GM18507 (cell line): Measurements from ENCODE around the gene UPK3BL1.
A peak's percentile ranks its signal among the peaks of the same experiment; 100 is the strongest.
"Not testable (repeated sequence)": the region's sequence is repeated elsewhere in the genome, so short reads cannot be mapped to it uniquely, and the experiment has no call there.

Experiments used
- DNase-seq: peaks from one replicate; pipeline ENCODE4 v3.0.0; 2011; ENCODE audit warnings: low read depth; ENCODE audit not compliant: insufficient read length; ENCODE audit errors: extremely low spot score
- FAIRE-seq: peaks from 2 replicates; lab custom pipeline; 2011; peaks lifted over from hg19 to GRCh38; lab: Jason Lieb, UNC

UPK3BL1 gene, protein sequence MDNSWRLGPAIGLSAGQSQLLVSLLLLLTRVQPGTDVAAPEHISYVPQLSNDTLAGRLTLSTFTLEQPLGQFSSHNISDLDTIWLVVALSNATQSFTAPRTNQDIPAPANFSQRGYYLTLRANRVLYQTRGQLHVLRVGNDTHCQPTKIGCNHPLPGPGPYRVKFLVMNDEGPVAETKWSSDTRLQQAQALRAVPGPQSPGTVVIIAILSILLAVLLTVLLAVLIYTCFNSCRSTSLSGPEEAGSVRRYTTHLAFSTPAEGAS

GRCh38 chr7:102642691-102643090, at the start of gene UPK3BL1:
UPK3BL1 (minus strand) TSS chr7:102642791; CDS start chr7:102642741, 50 bp downstream.
- DNase-seq, FAIRE-seq: not testable (repeated sequence)

- not testable (repeated sequence) for DNase-seq, FAIRE-seq
Observed at GRCh38 chr7:102690602-102691001, 48.0 kb upstream of the UPK3BL1 start.

GRCh38 chr7:102689436-102690282, 47.1 kb upstream of the UPK3BL1 start:
- FAIRE-seq, DNase-seq: not testable (repeated sequence)

DNA sequence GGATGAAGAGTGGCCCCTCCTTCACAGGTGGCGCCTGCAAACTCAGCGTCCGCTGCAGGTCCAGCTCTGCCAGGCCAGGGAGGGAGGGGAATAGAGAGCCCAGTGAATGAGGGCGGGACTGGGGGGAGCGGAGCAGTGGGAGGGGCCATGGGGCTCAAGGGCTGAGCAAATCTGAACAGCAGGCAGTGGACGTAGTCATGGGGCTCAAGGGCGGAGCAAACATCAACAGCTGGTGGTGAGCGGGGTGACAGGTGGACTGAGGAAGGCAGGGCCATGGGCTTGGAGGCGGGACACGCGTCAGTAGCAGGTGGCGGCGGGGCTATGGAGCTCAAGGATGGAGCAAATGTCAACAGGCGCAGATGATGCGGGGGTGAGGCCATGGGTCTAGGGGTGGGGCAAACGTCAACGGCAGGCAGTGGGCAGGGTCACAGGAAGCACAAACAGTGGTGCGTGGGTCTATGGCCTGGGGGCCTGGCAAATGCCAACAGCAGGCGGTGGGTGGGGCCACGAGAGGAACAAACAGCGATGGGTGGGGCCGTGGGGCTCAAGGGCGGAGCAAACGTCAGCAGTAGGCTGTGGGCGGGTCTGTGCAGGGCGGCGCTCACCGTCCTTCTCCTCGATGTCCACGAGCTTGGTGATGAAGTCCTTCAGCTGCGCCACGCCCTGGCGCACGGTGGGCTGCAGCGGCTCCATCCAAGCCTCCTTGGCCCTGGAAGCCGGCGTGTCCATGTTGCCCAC, 45.9 kb upstream of the UPK3BL1 start:
- DNase-seq, FAIRE-seq: not testable (repeated sequence)

DNA sequence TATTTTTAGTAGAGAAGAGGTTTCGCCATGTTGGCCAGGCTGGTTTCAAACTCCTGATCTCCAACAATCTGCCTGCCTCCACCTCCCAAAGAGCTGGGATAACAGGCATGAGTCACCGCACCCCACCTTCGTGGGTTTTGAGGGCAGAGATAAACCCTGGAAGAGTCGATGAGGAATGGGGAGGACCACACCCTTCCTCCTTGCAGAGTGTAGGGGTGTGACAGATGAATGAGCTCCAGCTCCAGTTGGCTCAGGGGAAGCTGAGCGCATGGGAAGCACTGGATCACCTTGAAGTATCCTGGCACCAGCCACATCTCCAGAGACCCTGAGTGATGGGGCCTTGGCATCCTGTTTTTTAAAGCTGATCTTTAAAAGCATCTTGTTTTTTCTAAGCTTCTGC, 40.0 kb upstream of the UPK3BL1 start:
- not testable (repeated sequence) for DNase-seq, FAIRE-seq

GRCh38 chr7:102680780-102681179, 38.2 kb upstream of the UPK3BL1 start:
- FAIRE-seq, DNase-seq: not testable (repeated sequence)

GRCh38 chr7:102675545-102675944, 33.0 kb upstream of the UPK3BL1 start:
- DNase-seq, FAIRE-seq: not testable (repeated sequence)

DNA sequence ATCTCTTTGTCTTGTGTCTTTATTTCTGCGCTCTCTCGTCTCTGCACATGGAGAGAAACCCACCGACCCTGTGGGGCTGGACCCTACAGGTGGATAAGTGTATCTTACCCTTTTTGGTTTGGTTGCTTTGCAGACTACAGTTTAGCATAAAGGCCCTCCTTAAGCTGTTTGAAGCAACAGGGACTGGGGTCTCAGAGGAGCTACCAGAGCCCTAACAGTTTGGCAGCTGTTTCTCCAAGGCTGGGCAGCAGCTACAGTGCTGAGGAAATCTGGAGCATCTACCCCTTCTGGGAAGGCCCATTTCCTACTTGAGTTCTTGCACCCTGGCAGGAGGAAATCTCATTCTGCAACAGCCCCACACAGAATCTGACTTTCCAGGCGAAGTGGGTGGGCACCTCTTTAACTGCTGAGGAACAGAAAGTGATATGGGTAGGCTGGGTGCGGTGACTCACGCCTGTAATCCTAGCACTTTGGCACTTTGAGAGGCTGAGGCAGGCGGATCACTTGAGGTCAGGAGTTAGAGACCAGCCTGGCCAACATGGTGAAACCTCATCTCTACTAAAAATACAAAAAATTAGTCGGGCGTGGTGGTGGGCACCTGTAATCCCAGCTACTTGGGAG, 31.0 kb upstream of the UPK3BL1 start:
- DNase-seq, FAIRE-seq: not testable (repeated sequence)

- not testable (repeated sequence) for FAIRE-seq, DNase-seq
Observed at GRCh38 chr7:102671956-102672307, 29.3 kb upstream of the UPK3BL1 start.

DNA sequence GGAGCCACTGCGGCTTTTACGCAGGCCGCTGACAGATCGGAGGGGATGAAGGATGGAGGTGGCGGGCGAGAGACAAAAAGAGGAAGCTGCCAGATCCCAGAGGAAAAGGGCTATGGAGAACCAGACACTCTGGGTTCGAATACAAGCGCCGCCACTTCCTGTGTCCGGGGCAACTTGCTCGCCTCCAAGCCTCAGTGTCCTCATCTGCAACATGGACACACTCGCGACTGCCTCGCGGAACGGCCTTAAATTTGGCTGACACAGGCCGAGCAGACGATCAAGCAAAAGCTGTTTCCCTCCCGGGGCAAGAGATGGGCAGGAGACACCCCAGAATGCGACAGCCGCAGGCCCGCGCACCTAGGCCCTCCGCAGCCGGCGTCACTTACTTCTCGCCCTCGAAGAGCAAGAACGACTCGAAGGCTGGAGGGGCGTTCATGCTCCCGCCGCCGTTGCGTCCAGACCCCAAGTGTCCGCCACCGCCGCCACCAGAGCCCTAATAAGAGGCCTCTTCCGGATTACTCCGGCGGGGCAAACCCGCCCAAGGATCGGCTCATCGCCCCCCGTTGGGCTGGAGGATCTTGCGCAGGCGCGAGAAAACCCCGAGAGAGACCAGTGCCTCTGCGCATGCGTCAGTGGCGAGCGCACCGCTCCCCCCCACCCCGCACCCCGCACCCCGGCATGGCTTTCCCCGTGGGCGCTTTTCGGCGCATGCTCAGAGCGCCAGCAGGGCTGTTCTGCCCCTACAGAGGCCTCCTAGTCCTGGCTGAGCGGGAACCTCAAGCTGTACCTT, 28.8 kb upstream of the UPK3BL1 start, which contains the start of gene POLR2J2:
POLR2J2 (minus strand) TSS at position 498 of the 790 bp plus-strand sequence; CDS start at position 436, 62 bp downstream.
- DNase-seq: peak; percentile 35
- not testable (repeated sequence) for FAIRE-seq

GRCh38 chr7:102667523-102667922, 24.9 kb upstream of the UPK3BL1 start:
- FAIRE-seq, DNase-seq: not testable (repeated sequence)

DNA sequence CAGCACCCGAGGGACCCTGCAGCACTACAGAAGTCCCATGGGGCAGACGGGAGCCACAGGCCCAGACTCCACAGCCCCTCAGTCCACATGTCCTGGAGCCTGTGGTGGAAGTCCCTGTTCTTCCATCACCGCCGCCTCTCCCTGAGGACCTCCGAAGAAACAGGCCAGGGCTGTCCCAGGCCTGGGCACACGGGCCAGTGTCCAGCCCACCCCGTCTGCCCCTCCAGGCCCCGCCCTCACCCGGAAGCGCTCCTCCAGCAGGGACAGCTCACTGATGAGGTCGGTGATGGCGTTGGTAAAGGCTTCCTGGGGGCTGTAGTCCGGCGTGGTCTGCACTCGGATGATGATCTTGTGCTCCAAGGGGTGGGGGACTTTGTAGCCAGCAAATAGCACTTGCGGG, 24.3 kb upstream of the UPK3BL1 start:
- not testable (repeated sequence) for FAIRE-seq, DNase-seq

DNA sequence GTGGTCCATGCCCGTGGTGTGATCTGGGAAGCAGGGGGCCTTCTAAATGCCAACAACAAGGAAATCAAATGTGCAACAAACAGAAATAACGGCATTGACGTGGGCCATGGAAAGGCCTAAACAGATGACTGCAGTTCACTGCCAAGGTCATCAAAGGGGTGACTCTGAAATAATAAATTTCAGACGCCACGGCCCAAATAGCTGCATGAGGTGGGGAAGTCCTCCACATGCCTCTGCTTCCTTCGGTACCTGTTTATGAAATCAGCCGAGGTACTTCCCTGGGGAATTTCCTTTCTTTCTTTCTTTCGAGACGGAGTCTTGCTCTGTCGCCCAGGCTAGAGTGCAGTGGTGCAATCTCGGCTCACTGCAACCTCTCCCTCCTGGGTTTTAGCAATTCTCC, 22.2 kb upstream of the UPK3BL1 start:
- not testable (repeated sequence) for DNase-seq, FAIRE-seq

GRCh38 chr7:102649924-102650323, 7.3 kb upstream of the UPK3BL1 start, which contains the start of gene SPDYE2B:
SPDYE2B (plus strand) TSS chr7:102650319; CDS start chr7:102652349, 2,030 bp downstream.
- FAIRE-seq, DNase-seq: not testable (repeated sequence)

DNA sequence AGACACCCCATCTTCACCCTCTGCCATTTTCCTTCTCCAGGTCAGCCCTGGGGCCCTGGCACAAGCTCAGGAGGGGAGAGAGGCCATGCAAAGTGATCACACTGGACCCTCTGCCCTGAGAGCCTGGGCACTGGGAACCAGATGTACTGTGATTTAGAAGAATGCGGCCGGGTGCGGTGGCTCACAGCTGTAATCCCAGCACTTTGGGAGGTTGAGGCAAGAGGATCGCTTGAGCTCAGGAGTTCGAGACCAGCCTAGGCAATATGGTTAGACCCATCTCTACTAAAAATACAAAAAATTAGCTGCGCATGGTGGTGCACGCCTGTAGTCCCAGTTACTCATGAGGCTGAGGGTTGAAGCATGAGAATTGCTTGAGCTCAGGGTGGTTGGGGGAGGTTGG, 5.2 kb upstream of the UPK3BL1 start:
- FAIRE-seq, DNase-seq: not testable (repeated sequence)

- DNase-seq, FAIRE-seq: not testable (repeated sequence)
Observed at GRCh38 chr7:102643404-102643803, 813 bp upstream of the UPK3BL1 start.

DNA sequence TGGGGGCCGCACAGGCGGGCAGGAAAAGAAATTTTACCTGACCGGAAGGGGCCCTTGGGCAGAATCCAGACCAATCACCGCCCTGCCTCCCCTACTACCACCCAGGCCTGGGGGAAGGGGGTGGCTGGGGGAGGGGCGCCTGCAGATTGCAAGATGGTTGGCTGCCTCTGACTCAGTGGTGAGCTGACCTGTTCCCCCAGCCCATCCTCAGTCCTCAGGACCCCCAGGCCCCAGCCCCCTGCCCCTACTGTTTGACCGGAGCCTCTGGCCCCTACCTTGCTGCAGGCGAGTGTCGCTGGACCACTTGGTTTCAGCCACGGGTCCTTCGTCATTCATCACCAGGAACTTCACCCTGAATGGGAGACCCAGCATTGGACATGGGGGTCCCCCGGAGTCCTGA, 3.7 kb downstream of the UPK3BL1 start:
- DNase-seq, FAIRE-seq: not testable (repeated sequence)

GRCh38 chr7:102636956-102637355, 5.6 kb downstream of the UPK3BL1 start:
- not testable (repeated sequence) for FAIRE-seq, DNase-seq
